UCSD-AML1 (cell line): ENCODE data around the gene LYAR.
"Not testable (repeated sequence)": the region's sequence is repeated elsewhere in the genome, so short reads cannot be mapped to it uniquely, and the experiment has no call there.

Experiments
- DNase-seq: peaks from one replicate; lab custom pipeline; 2025; ENCODE audit not compliant: unreplicated experiment; lab: John Stamatoyannopoulos, UW

Gene LYAR

DNA sequence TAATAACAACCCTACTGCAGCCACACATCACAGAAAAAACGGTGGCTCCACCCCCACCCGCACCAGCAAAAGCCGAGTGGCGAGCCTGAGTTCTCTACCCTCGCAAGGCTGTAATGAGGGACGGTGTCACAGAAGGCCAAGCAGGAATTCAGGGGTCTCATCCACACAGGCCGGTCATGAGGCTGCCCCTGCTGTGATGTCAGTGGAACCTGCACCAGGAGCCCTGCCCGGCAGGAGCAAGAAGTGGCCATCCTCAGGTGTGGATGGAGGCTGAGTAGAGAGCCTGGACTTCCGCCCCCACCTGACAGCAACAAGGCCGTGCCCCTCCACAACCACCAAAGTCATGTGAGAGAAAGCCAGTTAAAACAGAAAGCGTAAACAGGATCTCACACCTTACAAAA, 20.6 kb downstream of the LYAR start:
- no peak for DNase-seq

DNA sequence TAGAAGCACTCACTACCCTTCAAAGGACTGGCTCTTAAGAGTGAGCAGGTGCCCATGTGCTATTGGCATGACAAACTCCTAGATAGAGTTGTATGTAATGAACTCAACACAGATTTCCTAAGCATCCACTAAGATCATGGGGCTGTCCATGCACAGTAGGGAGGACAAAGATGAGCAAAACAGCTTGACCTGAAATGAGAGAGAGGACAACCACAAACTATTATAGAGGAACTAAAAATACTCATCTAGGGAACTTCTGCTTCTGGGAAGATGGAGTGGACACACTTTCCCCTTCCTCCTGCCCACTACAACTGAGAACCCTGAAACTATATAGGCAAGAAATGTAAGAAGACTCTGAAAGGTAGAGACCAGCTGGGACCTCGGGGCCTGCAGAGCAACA, 21.2 kb downstream of the LYAR start:
- DNase-seq: no peak

DNA sequence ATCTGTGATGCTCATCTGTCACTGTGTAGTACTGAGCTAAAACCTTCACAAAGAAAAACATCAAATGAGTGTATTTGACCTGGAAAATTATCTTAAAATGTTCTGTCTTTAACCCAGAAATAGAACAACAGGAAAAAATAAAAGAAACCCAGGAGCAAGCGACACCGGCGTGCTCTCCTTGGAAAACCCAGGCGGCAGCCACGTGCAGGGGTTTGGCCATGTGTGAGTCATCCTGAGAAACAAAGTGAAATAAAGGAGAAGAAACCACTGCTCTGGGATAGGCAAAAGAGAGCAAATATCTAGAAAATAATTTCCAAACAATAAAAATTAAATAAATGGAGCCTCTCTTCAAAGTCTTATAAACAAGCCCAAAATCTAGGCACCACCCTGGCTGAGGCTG, 22.0 kb downstream of the LYAR start:
- no peak for DNase-seq

DNA sequence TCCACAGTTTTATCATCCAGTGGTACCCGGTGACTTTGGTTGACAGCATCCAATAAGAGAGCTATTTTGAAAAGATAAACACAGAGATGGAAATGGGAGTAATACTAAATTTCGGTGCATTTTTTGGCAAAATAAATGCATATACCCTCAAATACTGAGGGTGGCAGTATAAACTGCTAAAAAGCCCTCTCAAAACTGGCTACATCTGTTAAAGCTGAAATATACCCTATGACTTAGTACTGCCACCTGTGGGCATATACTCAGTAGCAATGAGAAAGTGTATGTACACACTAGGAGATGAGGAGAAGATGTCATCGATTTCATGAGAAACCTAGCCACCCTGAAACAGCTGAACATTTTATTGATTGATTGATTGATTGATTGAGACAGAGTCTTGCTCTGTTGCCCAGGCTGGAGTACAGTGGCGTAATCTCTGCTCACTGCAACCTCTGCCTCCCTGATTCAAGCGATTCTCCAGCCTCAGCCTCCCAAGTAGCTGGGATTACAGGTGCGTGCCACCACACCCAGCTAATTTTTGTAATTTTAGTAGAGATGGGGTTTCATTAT, 29.7 kb downstream of the LYAR start:
- DNase-seq: no peak

DNA sequence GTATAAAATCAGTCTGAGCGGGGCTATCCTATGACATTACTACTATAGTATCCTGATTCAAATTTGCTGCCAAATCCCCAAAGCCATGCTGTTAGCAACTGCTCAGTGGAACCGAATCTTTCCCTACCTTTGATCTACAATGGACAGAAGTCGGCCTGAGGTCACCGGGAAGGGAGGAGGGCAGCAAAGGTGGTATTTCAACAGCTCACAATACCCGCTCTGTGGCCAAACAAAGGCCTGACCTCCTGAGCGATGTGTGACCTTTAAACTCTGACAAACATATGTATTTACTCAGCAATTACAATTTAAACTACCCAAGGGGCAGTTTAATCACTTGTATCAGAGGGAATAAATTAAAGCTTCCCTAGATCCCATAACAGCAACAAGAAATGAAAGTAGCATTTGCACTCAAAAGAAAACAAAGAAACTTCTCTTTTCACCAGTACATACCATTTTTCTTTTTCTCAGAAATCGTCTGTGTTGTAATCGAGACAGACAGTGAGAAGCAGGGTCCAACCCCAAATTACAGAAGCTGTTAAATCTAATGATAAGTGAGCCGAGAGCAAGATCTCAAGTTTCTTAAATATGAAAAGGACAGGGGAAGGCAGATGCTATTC, 30.4 kb downstream of the LYAR start:
- DNase-seq: no peak

DNA sequence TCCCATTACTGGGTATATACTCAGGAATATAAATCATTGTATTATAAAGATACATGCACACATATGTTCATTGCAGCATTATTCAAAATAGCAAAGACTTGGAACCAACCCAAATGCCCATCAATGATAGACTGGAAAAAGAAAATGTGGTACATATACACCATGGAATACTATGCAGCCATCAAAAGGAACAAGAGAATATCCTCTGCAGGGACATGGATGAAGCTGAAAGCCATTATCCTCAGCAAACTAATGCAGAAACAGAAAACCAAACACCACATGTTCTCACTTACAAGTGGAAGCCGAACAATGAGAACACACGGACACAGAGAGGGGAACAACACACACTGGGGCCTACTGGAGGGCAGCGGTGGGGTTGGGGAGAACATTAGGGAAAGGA, 32.2 kb downstream of the LYAR start:
- DNase-seq: not testable (repeated sequence)

DNA sequence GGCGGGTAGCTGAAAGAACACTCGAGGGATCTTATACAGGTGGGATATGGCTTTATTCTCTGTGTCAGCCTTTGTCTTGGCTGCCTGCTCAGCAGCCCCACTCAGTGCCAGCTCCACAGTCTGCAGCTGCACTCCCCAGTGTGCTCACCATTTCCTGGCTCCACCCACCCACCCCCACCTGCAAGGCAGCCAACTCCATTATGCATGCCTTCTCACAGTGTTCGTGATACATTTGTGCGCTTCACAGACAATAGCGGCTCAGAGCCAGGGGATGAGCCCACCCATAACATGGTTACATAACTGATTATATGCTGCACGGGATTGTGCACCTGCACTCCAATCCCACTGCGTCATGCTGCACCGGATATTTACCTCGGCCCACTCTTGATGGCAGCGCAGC, 33.2 kb downstream of the LYAR start:
- no peak for DNase-seq

DNA sequence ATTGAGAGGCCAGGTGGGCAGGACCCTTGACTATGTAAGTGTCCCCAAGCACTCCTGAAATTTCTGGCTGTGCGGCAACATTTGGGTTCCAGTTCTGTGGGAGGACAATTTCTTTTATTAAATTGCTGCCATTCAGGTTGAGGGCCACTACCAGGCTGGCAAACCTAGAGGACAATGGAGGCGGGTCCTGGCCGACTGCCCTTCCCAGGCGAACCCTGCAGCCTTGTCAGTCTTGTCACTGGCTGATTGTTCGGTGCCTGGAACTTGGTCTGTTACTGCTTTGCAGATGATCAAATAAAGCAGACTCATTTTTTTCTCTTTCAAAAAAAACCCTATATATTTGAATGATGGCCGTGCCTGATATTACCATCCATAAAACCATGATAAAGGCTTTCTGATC, 35.3 kb downstream of the LYAR start:
- no peak for DNase-seq

DNA sequence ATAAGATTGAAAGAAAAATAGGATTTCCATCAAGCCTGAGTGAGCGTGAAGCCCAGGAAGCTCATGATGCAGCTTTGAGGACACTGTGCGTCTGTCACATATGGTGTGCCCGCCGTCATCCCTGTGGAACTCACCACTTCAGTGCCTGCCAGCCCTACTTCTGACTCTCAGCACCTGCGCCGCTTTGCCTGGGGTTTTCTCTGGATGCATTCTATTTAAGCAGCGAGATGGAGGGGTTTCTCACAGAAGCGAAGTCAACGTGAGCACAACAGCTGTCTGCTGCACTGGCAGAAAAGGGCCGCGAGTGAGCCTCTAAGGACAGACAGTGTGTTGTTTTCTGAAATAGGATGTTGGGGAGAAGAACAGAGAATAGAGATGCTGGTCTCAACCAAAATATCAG, 35.8 kb downstream of the LYAR start:
- DNase-seq: no peak

DNA sequence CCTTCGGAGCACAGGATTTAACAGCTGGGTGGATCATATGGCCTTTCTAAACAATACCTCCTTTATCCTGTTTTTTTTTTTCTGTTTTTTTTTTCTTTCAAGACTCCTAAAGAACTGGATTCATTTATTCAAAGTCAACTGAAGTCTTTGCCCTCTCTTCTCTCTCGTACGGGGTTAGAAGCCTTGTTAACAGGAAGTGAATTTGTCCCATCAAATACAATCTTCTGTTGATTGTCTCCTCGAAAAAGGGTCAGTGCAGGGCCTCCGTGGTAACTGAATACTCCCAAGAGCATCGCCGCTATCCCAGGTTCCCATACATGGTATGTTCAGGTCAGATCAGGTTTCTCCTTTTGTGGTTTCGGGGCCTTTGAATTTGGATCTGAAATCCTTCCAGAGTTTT, 40.1 kb downstream of the LYAR start:
- no peak for DNase-seq

DNA sequence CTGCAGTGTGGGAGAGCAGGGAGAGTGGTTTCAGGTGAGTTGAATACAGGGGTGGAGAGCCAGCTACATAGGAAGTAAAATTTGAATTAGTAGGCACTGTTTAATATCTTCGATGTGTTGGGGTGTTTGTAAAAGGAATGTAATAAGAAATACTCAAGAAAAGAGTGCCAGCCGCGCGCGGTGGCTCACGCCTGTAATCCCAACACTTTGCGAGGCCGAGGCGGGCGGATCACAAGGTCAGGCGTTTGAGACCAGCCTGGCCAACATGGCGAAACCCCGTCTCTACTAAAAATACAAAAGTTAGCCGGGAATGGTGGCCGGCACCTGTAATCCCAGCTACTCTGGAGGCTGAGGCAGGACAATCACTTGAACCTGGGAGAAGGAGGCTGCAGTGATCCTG, 40.6 kb downstream of the LYAR start:
- DNase-seq: not testable (repeated sequence)

DNA sequence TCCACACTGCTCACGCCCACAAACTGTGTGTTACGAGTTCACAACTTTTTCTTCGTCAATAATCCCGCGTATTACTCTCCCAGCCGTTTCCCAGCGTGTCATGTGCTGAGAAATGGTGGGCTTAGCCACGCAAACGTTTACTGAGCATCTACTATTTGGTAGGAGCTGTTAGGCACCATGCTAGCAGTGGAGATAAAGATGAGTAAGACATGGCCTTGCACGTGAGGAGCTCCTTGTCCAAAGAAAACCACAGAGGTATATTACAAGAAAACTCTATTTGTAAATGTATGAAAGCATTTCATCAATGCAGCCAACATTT, 41.1 kb downstream of the LYAR start:
- DNase-seq: no peak

DNA sequence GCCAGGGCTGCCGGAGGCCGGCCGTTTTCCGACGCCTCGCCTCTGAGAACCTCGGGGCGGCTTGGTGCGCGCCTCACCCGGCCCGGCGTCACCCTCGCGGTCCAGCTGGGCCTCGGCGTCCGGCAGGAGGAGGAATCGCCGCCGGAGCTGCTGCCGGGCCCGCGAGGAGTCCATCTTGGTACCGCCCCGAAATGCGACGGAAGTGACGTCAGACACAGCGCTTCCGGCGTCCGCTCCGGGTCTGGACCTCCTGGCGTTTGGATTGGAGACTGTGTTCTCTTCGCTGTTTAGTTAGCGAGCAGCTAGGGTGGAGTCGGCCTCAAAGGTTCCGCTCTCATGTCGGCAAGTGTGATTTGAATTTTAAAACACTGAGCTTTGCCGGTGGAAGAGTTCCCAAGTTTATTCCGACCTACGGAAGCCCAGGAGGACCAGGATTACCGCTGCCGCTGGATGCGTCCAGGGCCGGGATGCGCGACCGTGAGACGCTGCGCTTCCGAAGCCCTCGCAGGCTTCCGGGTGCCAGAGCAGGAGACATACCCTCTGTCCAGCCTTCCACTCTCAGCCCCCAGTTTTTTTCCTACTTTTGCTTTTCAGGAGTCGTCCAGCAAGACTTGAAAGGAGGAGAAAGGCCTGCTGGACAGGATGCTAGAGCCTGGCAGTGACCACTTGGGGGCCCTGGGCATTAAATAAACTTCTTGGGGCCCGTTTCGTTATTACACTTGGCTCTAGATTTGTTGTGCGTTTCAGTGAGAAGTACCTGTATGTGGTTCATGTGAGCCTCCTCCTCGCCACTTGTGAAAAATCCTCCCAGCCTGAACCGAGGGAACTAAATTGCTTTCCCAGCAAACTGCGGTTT, 41.7 kb downstream of the LYAR start, which contains the start of gene TMEM128:
TSS of gene TMEM128 (minus strand) at position 195 of the 856 bp plus-strand sequence. CDS start at position 174, 21 bp downstream.
- peak; percentile 90 for DNase-seq

DNA sequence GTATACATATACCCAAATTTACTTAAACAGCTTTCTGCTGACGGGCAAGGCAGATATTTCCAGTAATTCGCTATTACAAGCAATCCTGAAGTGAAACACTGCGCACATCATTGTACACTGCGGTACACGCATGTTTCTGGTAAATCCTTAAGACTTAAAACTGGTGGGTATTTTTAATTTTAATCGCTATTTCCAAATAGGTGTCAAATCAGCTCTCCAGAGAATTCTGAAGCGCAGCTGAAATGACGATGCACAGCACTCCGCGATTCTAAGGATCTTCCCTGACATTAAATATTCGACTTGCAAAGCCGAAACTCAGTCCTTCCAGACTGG, 42.3 kb downstream of the LYAR start:
- no peak for DNase-seq

DNA sequence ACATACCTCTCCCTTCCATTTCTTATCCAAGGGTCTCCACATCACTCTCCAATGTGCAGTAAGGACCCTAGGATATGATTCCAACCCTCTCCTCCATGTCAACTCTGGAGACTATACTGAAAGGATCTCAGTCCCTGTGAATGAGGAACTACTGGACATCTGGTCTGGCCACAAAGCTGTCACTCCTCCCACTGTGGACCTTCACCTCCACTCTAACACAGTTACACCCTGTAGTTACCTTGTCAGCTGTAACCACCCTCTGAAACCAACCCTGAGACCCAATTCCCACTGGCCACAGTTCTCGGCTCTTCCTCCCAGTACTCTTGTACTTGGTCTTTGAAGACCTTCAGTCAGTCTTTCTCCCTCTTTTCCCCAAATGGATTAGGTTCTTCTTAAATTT, 44.8 kb downstream of the LYAR start:
- DNase-seq: no peak

DNA sequence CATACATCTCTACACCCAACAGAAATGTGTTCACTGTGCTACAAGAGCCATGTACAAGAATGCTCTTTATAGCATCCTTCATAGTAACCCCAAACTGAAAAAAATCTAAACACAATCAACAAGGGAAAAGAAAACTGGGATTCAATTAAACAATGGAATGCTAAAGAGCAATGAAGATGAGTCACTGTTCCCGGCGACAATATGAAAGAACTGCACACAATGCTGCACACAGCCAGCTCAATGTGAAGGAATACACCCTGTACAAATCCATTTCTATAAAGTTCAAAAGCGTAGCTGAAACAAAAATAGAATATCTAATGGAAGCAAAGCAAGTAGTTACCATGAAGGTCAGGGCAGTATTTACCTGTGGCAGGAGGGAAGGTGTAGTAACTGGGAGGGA, 50.4 kb downstream of the LYAR start:
- not testable (repeated sequence) for DNase-seq

DNA sequence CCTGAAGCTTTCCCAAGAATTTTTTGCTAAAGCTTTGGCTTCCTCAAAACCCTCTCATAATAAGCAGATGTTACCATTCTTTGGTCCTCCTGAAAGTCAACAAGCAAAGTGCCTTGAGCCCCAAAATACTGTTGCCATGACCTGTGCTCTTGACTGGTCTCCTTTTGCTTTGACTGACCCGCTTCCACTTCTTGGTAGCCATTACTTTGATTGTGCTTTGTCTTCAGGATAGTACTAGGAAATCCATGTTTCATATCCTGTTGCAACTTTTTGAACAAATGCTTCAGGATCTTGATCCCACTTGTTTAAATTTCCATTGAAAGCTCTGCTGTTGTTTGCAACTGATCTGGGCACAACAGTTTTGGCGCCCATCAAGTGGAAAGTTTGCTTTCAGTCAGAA, 56.3 kb downstream of the LYAR start:
- no peak for DNase-seq

DNA sequence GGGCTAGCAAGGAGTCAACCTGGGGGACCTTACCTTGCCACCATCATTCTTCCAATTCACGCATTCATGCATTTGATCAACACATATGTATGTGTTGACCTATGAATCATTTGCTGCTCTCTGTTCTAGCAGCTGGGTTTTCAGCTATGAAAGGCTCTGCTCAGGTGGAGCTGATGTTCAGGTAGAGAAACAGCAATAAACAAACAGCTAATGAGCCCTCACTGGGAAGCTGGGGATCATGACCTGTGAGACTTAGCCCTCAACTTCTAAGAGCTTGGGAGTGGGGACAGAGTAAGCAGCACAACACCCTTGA, 61.6 kb downstream of the LYAR start:
- no peak for DNase-seq

DNA sequence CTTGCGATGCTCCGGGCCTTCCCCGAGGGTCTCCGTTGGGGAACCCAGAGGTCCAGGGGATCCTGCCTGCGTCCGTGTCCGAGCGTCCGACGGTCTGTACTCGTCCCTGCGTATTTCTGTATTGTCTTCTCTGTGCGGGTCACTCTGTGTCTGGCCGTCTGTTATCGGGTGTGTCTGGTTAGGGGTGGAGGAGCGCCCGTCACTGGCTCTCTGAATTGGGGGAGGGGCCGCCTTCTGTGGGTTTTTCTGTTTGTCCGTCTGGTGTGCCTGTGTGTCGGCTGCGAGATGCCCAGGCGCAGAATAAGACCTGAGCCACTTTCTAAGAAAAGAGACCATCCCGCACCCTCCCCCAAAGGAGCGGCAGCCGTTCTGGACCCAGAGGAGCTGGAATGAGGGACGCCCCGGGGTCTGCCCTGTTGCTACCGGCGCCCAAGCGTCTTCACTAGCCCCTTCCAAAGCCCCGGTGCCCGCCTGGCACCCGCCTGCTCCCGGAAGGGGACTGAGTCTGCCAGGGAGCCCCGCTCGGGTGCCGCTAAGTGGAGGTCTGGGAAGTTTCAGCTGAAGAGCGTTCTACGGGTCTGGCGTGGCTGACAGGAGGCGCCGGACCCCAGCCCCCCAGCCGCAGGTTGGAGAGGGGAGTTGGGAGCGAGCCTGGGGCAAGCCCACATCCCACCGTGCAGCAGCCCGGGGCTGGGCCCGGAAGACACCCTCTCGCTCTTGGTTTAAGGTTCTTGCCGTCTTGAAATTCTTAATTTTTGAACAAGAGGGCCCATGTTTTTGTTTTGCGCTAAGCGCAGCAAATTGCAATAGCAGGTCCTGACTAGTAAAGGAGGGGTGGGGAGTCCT, 62.2 kb downstream of the LYAR start:
- no peak for DNase-seq

DNA sequence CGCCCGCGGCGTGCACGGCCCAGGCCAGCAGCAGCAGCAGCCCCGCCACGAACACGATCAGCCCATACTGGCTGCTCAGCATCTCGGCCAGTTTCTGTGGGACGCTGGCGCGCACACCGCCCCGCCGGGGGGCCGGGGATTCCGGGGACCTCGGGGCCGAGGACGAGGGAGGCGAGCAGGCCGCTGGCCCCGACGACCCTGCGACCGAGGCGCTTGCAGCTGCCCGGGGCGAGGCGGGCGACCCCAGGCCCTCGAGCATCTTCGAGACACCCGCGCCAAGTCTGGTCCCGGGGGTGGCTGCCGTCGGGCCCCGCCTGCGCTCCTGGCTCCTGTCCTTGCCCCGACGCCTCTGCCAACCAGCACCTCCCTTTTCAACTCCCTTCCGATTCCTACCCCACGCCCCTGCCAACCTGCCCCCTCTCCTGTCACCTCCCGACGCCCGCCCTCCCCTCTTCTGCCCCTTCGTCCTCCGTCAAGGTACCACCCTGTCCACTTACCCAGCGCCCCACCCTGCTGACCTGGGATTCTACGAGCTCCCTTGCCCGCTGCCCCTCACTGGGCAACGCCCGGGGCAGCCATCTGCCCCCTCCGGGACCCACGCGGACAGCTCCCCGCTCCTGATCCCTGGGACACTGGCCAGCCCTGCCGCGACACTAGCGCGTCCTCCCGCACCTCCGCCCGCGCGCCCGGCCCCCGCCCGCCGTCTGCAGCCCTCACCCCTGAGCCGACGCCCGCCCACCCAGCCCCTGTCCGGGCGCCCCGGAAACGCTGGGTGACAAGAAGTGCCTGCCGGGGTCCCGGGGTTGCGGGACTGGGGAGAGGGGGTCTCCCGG, 63.1 kb downstream of the LYAR start, which contains the start of gene OTOP1:
TSS of gene OTOP1 (minus strand) at position 324 of the 833 bp plus-strand sequence. CDS start at position 259, 65 bp downstream.
- DNase-seq: no peak
